Measurements from ENCODE around the gene ZNF273.

The ZNF273 gene

GRCh38 chr7:64882341-64883112 is 20.5 kb upstream of the ZNF273 start:
- peak overlapping the region; percentile 35 for H3K4me3 ChIP-seq (ENCODE audit: insufficient read depth, low read depth, low read length, poor library complexity, severe bottlenecking)

GRCh38 chr7:64883113-64883905 is 19.8 kb upstream of the ZNF273 start:
- Histone ChIP-seq H3K27ac (ENCODE audit: insufficient read depth, low read length, poor library complexity, severe bottlenecking) (no peak overlapping the region), H3K27me3 (replicated peaks; ENCODE audit: control insufficient read depth, insufficient read depth, low read length, poor library complexity, severe bottlenecking) (peaks cover 13% of the 10 kb centered on the region), H3K4me3 (ENCODE audit: insufficient read depth, low read depth, low read length, poor library complexity, severe bottlenecking) (peak overlapping the region; percentile 35), H3K4me1 (ENCODE audit: control insufficient read depth, insufficient read depth, low read length, poor library complexity, severe bottlenecking) (peaks cover 11% of the 10 kb centered on the region), H3K36me3 (ENCODE audit: control insufficient read depth, insufficient read depth, low read length) (no peaks in the 10 kb centered on the region), H3K9me3 (ENCODE audit: control insufficient read depth, low read length) (no peaks in the 10 kb centered on the region)
- no peak for DNase-seq

More at GRCh38 chr7:64882341-64883112, 20.5 kb upstream of the ZNF273 start:
- no peaks in the 10 kb centered on the region for H3K9me3 ChIP-seq (ENCODE audit: control insufficient read depth, low read length)
- peaks cover 7% of the 10 kb centered on the region for H3K4me1 ChIP-seq (ENCODE audit: control insufficient read depth, insufficient read depth, low read length, poor library complexity, severe bottlenecking)
- DNase-seq: no peak
- peaks cover 12% of the 10 kb centered on the region for H3K27me3 ChIP-seq (replicated peaks; ENCODE audit: control insufficient read depth, insufficient read depth, low read length, poor library complexity, severe bottlenecking)
- H3K27ac ChIP-seq (ENCODE audit: insufficient read depth, low read length, poor library complexity, severe bottlenecking): no peak overlapping the region
- no peaks in the 10 kb centered on the region for H3K36me3 ChIP-seq (ENCODE audit: control insufficient read depth, insufficient read depth, low read length)

- Histone ChIP-seq H3K27ac (ENCODE audit: insufficient read depth, low read length, poor library complexity, severe bottlenecking) (no peak overlapping the region), H3K36me3 (ENCODE audit: control insufficient read depth, insufficient read depth, low read length) (no peaks in the 10 kb centered on the region), H3K4me1 (ENCODE audit: control insufficient read depth, insufficient read depth, low read length, poor library complexity, severe bottlenecking) (peaks cover 18% of the 10 kb centered on the region), H3K4me3 (ENCODE audit: insufficient read depth, low read depth, low read length, poor library complexity, severe bottlenecking) (no peak overlapping the region), H3K27me3 (replicated peaks; ENCODE audit: control insufficient read depth, insufficient read depth, low read length, poor library complexity, severe bottlenecking) (peaks cover 18% of the 10 kb centered on the region), H3K9me3 (ENCODE audit: control insufficient read depth, low read length) (no peaks in the 10 kb centered on the region)
- DNase-seq: no peak
Measured at GRCh38 chr7:64884085-64884912, 18.8 kb upstream of the ZNF273 start.

GRCh38 chr7:64884913-64885370 is 18.1 kb upstream of the ZNF273 start:
- Histone ChIP-seq H3K9me3 (ENCODE audit: control insufficient read depth, low read length) (no peaks in the 10 kb centered on the region), H3K4me3 (ENCODE audit: insufficient read depth, low read depth, low read length, poor library complexity, severe bottlenecking) (no peak overlapping the region), H3K36me3 (ENCODE audit: control insufficient read depth, insufficient read depth, low read length) (no peaks in the 10 kb centered on the region), H3K27ac (ENCODE audit: insufficient read depth, low read length, poor library complexity, severe bottlenecking) (no peak overlapping the region), H3K4me1 (ENCODE audit: control insufficient read depth, insufficient read depth, low read length, poor library complexity, severe bottlenecking) (peaks cover 22% of the 10 kb centered on the region), H3K27me3 (replicated peaks; ENCODE audit: control insufficient read depth, insufficient read depth, low read length, poor library complexity, severe bottlenecking) (peaks cover 21% of the 10 kb centered on the region)
- DNase-seq: no peak

GRCh38 chr7:64885520-64886240 is 17.4 kb upstream of the ZNF273 start:
- Histone ChIP-seq H3K4me3 (ENCODE audit: insufficient read depth, low read depth, low read length, poor library complexity, severe bottlenecking) (no peak overlapping the region), H3K4me1 (ENCODE audit: control insufficient read depth, insufficient read depth, low read length, poor library complexity, severe bottlenecking) (peaks cover 22% of the 10 kb centered on the region), H3K9me3 (ENCODE audit: control insufficient read depth, low read length) (no peaks in the 10 kb centered on the region), H3K27me3 (replicated peaks; ENCODE audit: control insufficient read depth, insufficient read depth, low read length, poor library complexity, severe bottlenecking) (peaks cover 21% of the 10 kb centered on the region), H3K36me3 (ENCODE audit: control insufficient read depth, insufficient read depth, low read length) (no peaks in the 10 kb centered on the region), H3K27ac (ENCODE audit: insufficient read depth, low read length, poor library complexity, severe bottlenecking) (no peak overlapping the region)
- DNase-seq: no peak

GRCh38 chr7:64886956-64887545 is 16.0 kb upstream of the ZNF273 start:
- Histone ChIP-seq H3K27me3 (replicated peaks; ENCODE audit: control insufficient read depth, insufficient read depth, low read length, poor library complexity, severe bottlenecking) (peaks cover 21% of the 10 kb centered on the region), H3K4me3 (ENCODE audit: insufficient read depth, low read depth, low read length, poor library complexity, severe bottlenecking) (no peak overlapping the region), H3K4me1 (ENCODE audit: control insufficient read depth, insufficient read depth, low read length, poor library complexity, severe bottlenecking) (peaks cover 22% of the 10 kb centered on the region), H3K36me3 (ENCODE audit: control insufficient read depth, insufficient read depth, low read length) (no peaks in the 10 kb centered on the region), H3K27ac (ENCODE audit: insufficient read depth, low read length, poor library complexity, severe bottlenecking) (no peak overlapping the region), H3K9me3 (ENCODE audit: control insufficient read depth, low read length) (no peaks in the 10 kb centered on the region)
- no peak for DNase-seq

GRCh38 chr7:64887756-64888508 is 15.1 kb upstream of the ZNF273 start:
- H3K4me3 ChIP-seq (ENCODE audit: insufficient read depth, low read depth, low read length, poor library complexity, severe bottlenecking): peak overlapping the region; percentile 66
- H3K9me3 ChIP-seq (ENCODE audit: control insufficient read depth, low read length): no peaks in the 10 kb centered on the region
- peaks cover 12% of the 10 kb centered on the region for H3K27me3 ChIP-seq (replicated peaks; ENCODE audit: control insufficient read depth, insufficient read depth, low read length, poor library complexity, severe bottlenecking)
- peak in 1 of 3 donors; percentile 6 for DNase-seq
- H3K36me3 ChIP-seq (ENCODE audit: control insufficient read depth, insufficient read depth, low read length): no peaks in the 10 kb centered on the region
- peaks cover 15% of the 10 kb centered on the region for H3K4me1 ChIP-seq (ENCODE audit: control insufficient read depth, insufficient read depth, low read length, poor library complexity, severe bottlenecking)
- no peak overlapping the region for H3K27ac ChIP-seq (ENCODE audit: insufficient read depth, low read length, poor library complexity, severe bottlenecking)

GRCh38 chr7:64888561-64888900 is 14.5 kb upstream of the ZNF273 start:
- Histone ChIP-seq H3K9me3 (ENCODE audit: control insufficient read depth, low read length) (no peaks in the 10 kb centered on the region), H3K27ac (ENCODE audit: insufficient read depth, low read length, poor library complexity, severe bottlenecking) (no peak overlapping the region), H3K4me3 (ENCODE audit: insufficient read depth, low read depth, low read length, poor library complexity, severe bottlenecking) (peak overlapping the region; percentile 66), H3K27me3 (replicated peaks; ENCODE audit: control insufficient read depth, insufficient read depth, low read length, poor library complexity, severe bottlenecking) (peaks cover 9% of the 10 kb centered on the region), H3K36me3 (ENCODE audit: control insufficient read depth, insufficient read depth, low read length) (no peaks in the 10 kb centered on the region), H3K4me1 (ENCODE audit: control insufficient read depth, insufficient read depth, low read length, poor library complexity, severe bottlenecking) (peaks cover 14% of the 10 kb centered on the region)
- no peak for DNase-seq

Data from effector memory CD4-positive, alpha-beta T cell (primary cell).